Peyer's patch (tissue), 4 donors: ENCODE data around the gene CTBP2. TPM values are rescaled to one million over a fixed set of nuclear protein-coding genes. Genes with fewer than 3 reads are reported as not detected.
A peak's percentile ranks its signal among the peaks of the same experiment; 100 is the strongest.

ENCODE experiments used
- DNase-seq, 3 donors: peaks; one replicate each; pipeline ENCODE4 v3.0.0-alpha.2; 2017 to 2019
- H3K27ac ChIP-seq, 4 donors: fragments of 200-600 bp; sonication (generic); one replicate each; pipeline ENCODE4 v1.5.1; 2016 to 2019
- H3K27me3 ChIP-seq, 2 donors: fragments of 200-600 bp; sonication (generic); one replicate each; pipeline ENCODE4 v1.5.1; 2019
- H3K36me3 ChIP-seq, 3 donors: fragments of 200-600 bp; sonication (generic); one replicate each; pipeline ENCODE4 v1.5.1; 2016 to 2019
- H3K4me1 ChIP-seq, 4 donors: fragments of 200-600 bp; sonication (generic); one replicate each; pipeline ENCODE4 v1.5.1; 2016 to 2019
- H3K4me3 ChIP-seq, 4 donors: fragments of 200-600 bp; sonication (generic); 1 replicate in 3 of 4; 2 replicates in 1 of 4; pipeline ENCODE4 v1.5.1; 2016 to 2019; ENCODE audit warnings: mild to moderate bottlenecking in 1 of 4
- H3K9me3 ChIP-seq, 4 donors: fragments of 200-600 bp; sonication (generic); one replicate each; pipeline ENCODE4 v1.5.1; 2016 to 2019; ENCODE audit warnings: mild to moderate bottlenecking in 1 of 4
- CTCF ChIP-seq, 6 experiments: fragments of 450-650 bp in 4 of 6; fragments of 200-600 bp in 2 of 6; sonication (generic) in 1 of 6; IDR thresholded peaks; one replicate each; pipeline ENCODE4 v1.5.1; 2017 to 2019; ENCODE audit warnings: antibody characterized with exemption in 6 of 6, mild to moderate bottlenecking in 3 of 6, moderate library complexity in 1 of 6
- POLR2A ChIP-seq, 2 donors: fragments of 450-650 bp; IDR thresholded peaks; one replicate each; pipeline ENCODE4 v1.5.1; 2017; ENCODE audit warnings: antibody characterized with exemption in 2 of 2, mild to moderate bottlenecking in 2 of 2, moderate library complexity in 2 of 2
- total RNA-seq, 4 donors: library from RNA; depleted of rRNA; stranded (reverse); fragments of >200 nt; gene quantifications; one replicate each; pipeline ENCODE4 v1.1.0, GENCODE V29; 2016

The CTBP2 gene
- total RNA-seq, 4 donors from 2014 or later, result 53.6 to 83.8 (median 64.7) TPM

- no peaks in the 10 kb centered on the region for H3K9me3 ChIP-seq
- DNase-seq, result no peak
- TF ChIP-seq CTCF (IDR thresholded peaks at IDR 0.05), result no peak
- no peak for TF ChIP-seq POLR2A (IDR thresholded peaks at IDR 0.05)
- peaks cover 0 to 55% (median 7%) of the 10 kb centered on the region in 4 donors for H3K4me1 ChIP-seq
- peak overlapping the region in 1 of 4 donors; percentile 12 for H3K27ac ChIP-seq
- H3K27me3 ChIP-seq, result no peaks in the 10 kb centered on the region
- H3K36me3 ChIP-seq, result no peaks in the 10 kb centered on the region
- no peak overlapping the region for H3K4me3 ChIP-seq
Observed at GRCh38 chr10:125144206-125144605, 16.2 kb downstream of the CTBP2 start.

- DNase-seq, result no peak
- Histone ChIP-seq H3K36me3 (no peaks in the 10 kb centered on the region), H3K9me3 (no peaks in the 10 kb centered on the region), H3K4me1 (peaks cover 0 to 51% (median 6%) of the 10 kb centered on the region in 4 donors), H3K27ac (no peak overlapping the region), H3K27me3 (no peaks in the 10 kb centered on the region), H3K4me3 (no peak overlapping the region)
- TF ChIP-seq CTCF (IDR thresholded peaks at IDR 0.05) (no peak), POLR2A (IDR thresholded peaks at IDR 0.05) (no peak)
Observed at GRCh38 chr10:125142946-125143345, 17.4 kb downstream of the CTBP2 start.

GRCh38 chr10:125141860-125142484, 18.4 kb downstream of the CTBP2 start:
- no peaks in the 10 kb centered on the region for H3K27me3 ChIP-seq
- no peak overlapping the region for H3K4me3 ChIP-seq
- no peak for TF ChIP-seq CTCF (IDR thresholded peaks at IDR 0.05)
- TF ChIP-seq POLR2A (IDR thresholded peaks at IDR 0.05), result no peak
- H3K9me3 ChIP-seq, result no peaks in the 10 kb centered on the region
- no peaks in the 10 kb centered on the region for H3K36me3 ChIP-seq
- H3K4me1 ChIP-seq, result peaks cover 0 to 51% (median 0%) of the 10 kb centered on the region in 4 donors
- DNase-seq, result no peak
- H3K27ac ChIP-seq, result no peak overlapping the region

- H3K27ac ChIP-seq, result no peak overlapping the region
- H3K27me3 ChIP-seq, result no peaks in the 10 kb centered on the region
- H3K36me3 ChIP-seq, result no peaks in the 10 kb centered on the region
- no peaks in the 10 kb centered on the region for H3K9me3 ChIP-seq
- no peak for TF ChIP-seq POLR2A (IDR thresholded peaks at IDR 0.05)
- TF ChIP-seq CTCF (IDR thresholded peaks at IDR 0.05), result no peak
- no peak for DNase-seq
- no peak overlapping the region for H3K4me3 ChIP-seq
- peaks cover 0 to 52% (median 0%) of the 10 kb centered on the region in 4 donors for H3K4me1 ChIP-seq
Observed at GRCh38 chr10:125141150-125141859, 19.1 kb downstream of the CTBP2 start.

GRCh38 chr10:125140151-125140550, 20.2 kb downstream of the CTBP2 start:
- TF ChIP-seq CTCF (IDR thresholded peaks at IDR 0.05) (no peak), POLR2A (IDR thresholded peaks at IDR 0.05) (no peak)
- peak in 1 of 3 donors; percentile 10 for DNase-seq
- no peak overlapping the region for H3K27ac ChIP-seq
- H3K4me1 ChIP-seq, result peaks cover 0 to 52% (median 0%) of the 10 kb centered on the region in 4 donors
- no peaks in the 10 kb centered on the region for H3K27me3 ChIP-seq
- H3K9me3 ChIP-seq, result no peaks in the 10 kb centered on the region
- no peaks in the 10 kb centered on the region for H3K36me3 ChIP-seq
- H3K4me3 ChIP-seq, result no peak overlapping the region
